GM23338 (cell line): ENCODE results near the gene TRPM3. TPM values are rescaled to one million over a fixed set of nuclear protein-coding genes. Genes with fewer than 3 reads are reported as not detected.

Experiments
- ATAC-seq: fragments of 200-7000 bp; cut with Tn5 transposase; 3 replicates; pipeline ENCODE4 v1.9.1; 2020
- DNase-seq: peaks from one replicate; pipeline ENCODE4 v3.0.0-alpha.2; 2015; ENCODE audit warnings: low spot score
- H2AFZ ChIP-seq: fragments of 200-600 bp; sonication (generic); 2 replicates; pipeline ENCODE4 v1.8.0; 2016; ENCODE audit warnings: antibody characterized with exemption, mild to moderate bottlenecking, moderate library complexity
- H3F3A ChIP-seq: fragments of 200-600 bp; sonication (generic); replicated peaks from 2 replicates; pipeline ENCODE4 v1.8.0; 2017; ENCODE audit warnings: antibody characterized with exemption, mixed run types, low read depth
- H3K27ac ChIP-seq: fragments of 200-600 bp; sonication (generic); 2 replicates; pipeline ENCODE4 v1.6.1; 2016; ENCODE audit warnings: low read depth
- H3K27me3 ChIP-seq: fragments of 200-600 bp; sonication (generic); 2 replicates; pipeline ENCODE4 v1.8.0; 2016; ENCODE audit warnings: mild to moderate bottlenecking, mixed run types, moderate library complexity; ENCODE audit not compliant: insufficient read depth
- H3K36me3 ChIP-seq: fragments of 200-600 bp; sonication (generic); 2 replicates; pipeline ENCODE4 v1.8.0; 2016; ENCODE audit warnings: mild to moderate bottlenecking; ENCODE audit not compliant: insufficient read depth
- H3K4me1 ChIP-seq: fragments of 200-600 bp; sonication (generic); 2 replicates; pipeline ENCODE4 v1.8.0; 2016; ENCODE audit warnings: mild to moderate bottlenecking, moderate library complexity; ENCODE audit not compliant: insufficient read depth
- H3K4me2 ChIP-seq: fragments of 200-600 bp; sonication (generic); 2 replicates; pipeline ENCODE4 v1.7.1; 2017; ENCODE audit warnings: mixed run types
- H3K4me3 ChIP-seq: fragments of 200-600 bp; sonication (generic); 2 replicates; pipeline ENCODE4 v1.6.1; 2016; ENCODE audit warnings: mixed run types
- H3K79me2 ChIP-seq: fragments of 200-600 bp; sonication (generic); replicated peaks from 2 replicates; pipeline ENCODE4 v1.8.0; 2017; ENCODE audit warnings: mild to moderate bottlenecking; ENCODE audit not compliant: insufficient read depth
- H3K9me2 ChIP-seq: fragments of 200-600 bp; sonication (generic); 2 replicates; pipeline ENCODE4 v1.8.0; 2017; ENCODE audit not compliant: insufficient read depth
- H4K20me1 ChIP-seq: fragments of 200-600 bp; sonication (generic); replicated peaks from 2 replicates; pipeline ENCODE4 v1.8.0; 2017; ENCODE audit warnings: mild to moderate bottlenecking; ENCODE audit not compliant: insufficient read depth
- H3K27ac Mint-ChIP-seq: 2 replicates; pipeline ENCODE4 v1.8.0; 2020; ENCODE audit warnings: inconsistent platforms, mild to moderate bottlenecking, moderate library complexity, mixed read lengths
- H3K27me3 Mint-ChIP-seq: 3 replicates; pipeline ENCODE4 v1.8.0; 2022; ENCODE audit warnings: low read depth, mild to moderate bottlenecking, moderate library complexity, mixed read lengths, inconsistent platforms; ENCODE audit not compliant: insufficient read depth, poor library complexity
- H3K36me3 Mint-ChIP-seq: 3 replicates; pipeline ENCODE4 v1.8.0; 2021; ENCODE audit warnings: low read depth, mild to moderate bottlenecking, inconsistent platforms, moderate library complexity, mixed read lengths
- H3K4me1 Mint-ChIP-seq: 3 replicates; pipeline ENCODE4 v1.8.0; 2020; ENCODE audit warnings: mild to moderate bottlenecking, inconsistent platforms, mixed read lengths
- H3K4me3 Mint-ChIP-seq: 3 replicates; pipeline ENCODE4 v1.8.0; 2021; ENCODE audit warnings: moderate library complexity, mild to moderate bottlenecking, inconsistent platforms, mixed read lengths
- H3K9me3 Mint-ChIP-seq: 3 replicates; pipeline ENCODE4 v1.8.0; 2020; ENCODE audit warnings: moderate library complexity, mild to moderate bottlenecking, inconsistent platforms, mixed read lengths
- CREB1 ChIP-seq: fragments of 250-450 bp; sonication (Bioruptor Pico); IDR thresholded peaks from 2 replicates; pipeline ENCODE4 v1.5.0; 2020; ENCODE audit warnings: low read depth, mild to moderate bottlenecking, moderate library complexity
- CTCF ChIP-seq, 2 experiments: fragments of 200-600 bp in 1 of 2; sonication (generic) in 1 of 2; conservative IDR thresholded peaks; 2 replicates each; pipeline versions ENCODE4 v1.5.1 to v1.6.1; 2016 to 2017; ENCODE audit warnings: antibody characterized with exemption in 2 of 2, low read depth in 2 of 2, mild to moderate bottlenecking in 2 of 2, moderate library complexity in 1 of 2
- ETS1 ChIP-seq: IDR thresholded peaks from 2 replicates; pipeline ENCODE4 v1.6.1; 2016; ENCODE audit warnings: antibody characterized with exemption
- EZH2phosphoT487 ChIP-seq: fragments of 200-600 bp; sonication (generic); IDR thresholded peaks from one replicate; pipeline ENCODE4 v1.8.1; 2018; ENCODE audit warnings: antibody characterized with exemption; ENCODE audit not compliant: unreplicated experiment
- JUNB ChIP-seq: IDR thresholded peaks from one replicate; pipeline ENCODE4 v1.6.1; 2016; ENCODE audit warnings: antibody characterized with exemption; ENCODE audit not compliant: unreplicated experiment
- NANOG ChIP-seq: IDR thresholded peaks from 2 replicates; pipeline ENCODE4 v1.6.1; 2016; ENCODE audit warnings: antibody characterized with exemption, borderline replicate concordance
- POLR2AphosphoS5 ChIP-seq: IDR thresholded peaks from 2 replicates; pipeline ENCODE4 v1.6.1; 2016; ENCODE audit warnings: antibody characterized with exemption, low read depth
- REST ChIP-seq: IDR thresholded peaks from one replicate; pipeline ENCODE4 v1.6.1; 2018; ENCODE audit warnings: antibody characterized with exemption; ENCODE audit not compliant: unreplicated experiment
- STAT1 ChIP-seq: IDR thresholded peaks from one replicate; pipeline ENCODE4 v1.6.1; 2016; ENCODE audit warnings: antibody characterized with exemption; ENCODE audit not compliant: unreplicated experiment
- ZNF114 ChIP-seq: fragments of 250-450 bp; sonication (Bioruptor Pico); IDR thresholded peaks from 2 replicates; pipeline ENCODE4 v1.5.0; 2020; ENCODE audit warnings: mild to moderate bottlenecking, moderate library complexity
- ZNF331 ChIP-seq: fragments of 250-450 bp; sonication (Bioruptor Pico); IDR thresholded peaks from 2 replicates; pipeline ENCODE4 v1.5.0; 2020; ENCODE audit warnings: low read depth, mild to moderate bottlenecking, moderate library complexity
- polyA plus RNA-seq: library from polyadenylated mRNA; unstranded; fragments of >200 nt; fragmentation: Nextera tagmentation; extraction: Ambion mirVana; gene quantifications from 2 replicates; pipeline ENCODE4 v1.2.1, GENCODE V29; 2016
- total RNA-seq: library from RNA; depleted of rRNA; stranded (reverse); fragments of >200 nt; shearing (Covaris generic); gene quantifications from 2 replicates; pipeline ENCODE4 v1.2.3, GENCODE V29; 2014

TRPM3 gene
- total and polyA plus RNA-seq, 2 experiments from 2014 or later, result 2.8 to 8.2 TPM

GRCh38 chr9:70617033-70617828, 504.2 kb downstream of the TRPM3 start:
- H3K4me3 ChIP-seq, result no peak overlapping the region
- H3K27me3 ChIP-seq, result no peaks in the 10 kb centered on the region
- no peaks in the 10 kb centered on the region for H4K20me1 ChIP-seq
- H3K4me2 ChIP-seq, result no peak overlapping the region
- H3K4me1 Mint-ChIP-seq, result peaks cover 4% of the 10 kb centered on the region; the same call in 2 of the 3 replicates
- no peak overlapping the region for H3K27ac Mint-ChIP-seq
- TF ChIP-seq NANOG (no peak), JUNB (no peak), REST (no peak), ZNF331 (CRISPR knock-in tag) (no peak), ZNF114 (CRISPR knock-in tag) (no peak), CTCF (conservative IDR thresholded peaks at IDR 0.05; ENCODE audit: low read depth in 2 of 2) (no peak)
- no peaks in the 10 kb centered on the region for H3F3A ChIP-seq
- H3K4me1 ChIP-seq, result 0 out of 2 replicates have a peak, but pooled peaks cover 6% of the 10 kb centered on the region
- DNase-seq (no peak), ATAC-seq (no peak)
- H3K9me3 Mint-ChIP-seq, result peaks cover 7% of the 10 kb centered on the region; the same call in 1 of the 3 replicates
- H3K36me3 Mint-ChIP-seq, result peaks cover 15% of the 10 kb centered on the region; the same call in 2 of the 3 replicates
- H3K79me2 ChIP-seq, result no peaks in the 10 kb centered on the region
- no peak overlapping the region for H3K4me3 Mint-ChIP-seq
- no peak overlapping the region for H3K27ac ChIP-seq
- no peak overlapping the region for H2AFZ ChIP-seq
- H3K36me3 ChIP-seq, result 0 out of 2 replicates have a peak, but pooled peaks cover 6% of the 10 kb centered on the region
- peaks cover 2% of the 10 kb centered on the region for H3K27me3 Mint-ChIP-seq
- H3K9me2 ChIP-seq, result 0 out of 2 replicates have a peak, but pooled peaks cover 12% of the 10 kb centered on the region

GRCh38 chr9:70616228-70616990, 505.0 kb downstream of the TRPM3 start:
- H3K4me2 ChIP-seq, result no peak overlapping the region
- peaks cover 10% of the 10 kb centered on the region; the same call in 2 of the 3 replicates for H3K36me3 Mint-ChIP-seq
- ATAC-seq (no peak), DNase-seq (no peak)
- H3K27me3 ChIP-seq, result no peaks in the 10 kb centered on the region
- no peak overlapping the region for H3K27ac ChIP-seq
- H3K79me2 ChIP-seq, result no peaks in the 10 kb centered on the region
- H4K20me1 ChIP-seq, result no peaks in the 10 kb centered on the region
- H2AFZ ChIP-seq, result no peak overlapping the region
- H3K27ac Mint-ChIP-seq, result no peak overlapping the region
- H3K27me3 Mint-ChIP-seq, result peaks cover 2% of the 10 kb centered on the region
- H3K36me3 ChIP-seq, result no peaks in the 10 kb centered on the region
- no peaks in the 10 kb centered on the region for H3F3A ChIP-seq
- 0 out of 2 replicates have a peak, but pooled peaks cover 12% of the 10 kb centered on the region for H3K9me2 ChIP-seq
- no peak overlapping the region for H3K4me3 ChIP-seq
- H3K4me1 ChIP-seq, result 0 out of 2 replicates have a peak, but pooled peaks cover 6% of the 10 kb centered on the region
- peaks cover 4% of the 10 kb centered on the region; the same call in 2 of the 3 replicates for H3K4me1 Mint-ChIP-seq
- peaks cover 2% of the 10 kb centered on the region; the same call in 1 of the 3 replicates for H3K9me3 Mint-ChIP-seq
- H3K4me3 Mint-ChIP-seq, result no peak overlapping the region
- TF ChIP-seq STAT1, result no peak
- TF ChIP-seq ETS1, result no peak
- no peak for TF ChIP-seq ZNF331 (CRISPR knock-in tag)
- no peak for TF ChIP-seq CTCF (conservative IDR thresholded peaks at IDR 0.05; ENCODE audit: low read depth in 2 of 2)
- TF ChIP-seq JUNB, result no peak
- TF ChIP-seq CREB1 (CRISPR knock-in tag), result no peak
- TF ChIP-seq POLR2AphosphoS5, result no peak
- no peak for TF ChIP-seq ZNF114 (CRISPR knock-in tag)
- no peak for TF ChIP-seq EZH2phosphoT487
- no peak for TF ChIP-seq NANOG
